Stomach (tissue), 9 donors: Measurements from ENCODE around the gene LAMC1. TPM values are rescaled to one million over a fixed set of nuclear protein-coding genes. Genes with fewer than 3 reads are reported as not detected.

ENCODE experiments used
- DNase-seq, 2 donors: peaks; one replicate each; pipeline versions ENCODE4 v3.0.0 to v3.0.0-alpha.2; 2013 to 2019
- H3K27ac ChIP-seq, 5 donors: fragments of 200-600 bp in 4 of 5; sonication (generic) in 4 of 5; one replicate each; pipeline ENCODE4 v1.5.1; 2013 to 2019; ENCODE audit warnings: mild to moderate bottlenecking in 1 of 5, moderate library complexity in 1 of 5
- H3K27me3 ChIP-seq, 3 donors: fragments of 200-600 bp; sonication (generic); one replicate each; pipeline ENCODE4 v1.5.1; 2017 to 2019; ENCODE audit warnings: mixed run types in 1 of 3
- H3K36me3 ChIP-seq, 4 donors: fragments of 200-600 bp; sonication (generic); 1 replicate in 3 of 4; 2 replicates in 1 of 4; pipeline ENCODE4 v1.5.1; 2016 to 2019
- H3K4me1 ChIP-seq, 4 donors: fragments of 200-600 bp; sonication (generic); one replicate each; pipeline ENCODE4 v1.5.1; 2016 to 2019
- H3K4me3 ChIP-seq, 4 donors: fragments of 200-600 bp; sonication (generic) in 3 of 4; one replicate each; pipeline ENCODE4 v1.5.1; 2016 to 2019; ENCODE audit warnings: mild to moderate bottlenecking in 1 of 4
- H3K9me3 ChIP-seq, 4 donors: fragments of 200-600 bp; sonication (generic); one replicate each; pipeline ENCODE4 v1.5.1; 2016 to 2019
- EP300 ChIP-seq: sonication (generic); formaldehyde crosslinking; IDR thresholded peaks from one replicate; pipeline ENCODE4 v1.6.1; 2017; ENCODE audit warnings: antibody characterized with exemption
- POLR2A ChIP-seq, 4 donors: fragments of 450-650 bp; IDR thresholded peaks; one replicate each; pipeline ENCODE4 v1.6.1; 2016; ENCODE audit warnings: antibody characterized with exemption in 4 of 4, control low read depth in 2 of 4, mild to moderate bottlenecking in 1 of 4, moderate library complexity in 1 of 4
- POLR2AphosphoS5 ChIP-seq, 3 donors: sonication (generic); formaldehyde crosslinking; IDR thresholded peaks; one replicate each; pipeline ENCODE4 v1.6.1; 2016; ENCODE audit warnings: antibody characterized with exemption in 3 of 3
- WGBS, 5 donors: extraction: QIAGEN DNeasy Blood & Tissue Kit in 3 of 5; methylation state at CpG; one replicate each; pipeline versions ENCODE4 v1.1.5 to v1.1.7; 2013 to 2018; 5-methylcytosine and 5-hydroxymethylcytosine counted together
- intact Hi-C: fragments of 100-400 bp; cut with DNase I; formaldehyde crosslinking; loops from one replicate; pipeline ENCODE4 v1.15.1; 2023; ENCODE audit warnings: low total_unique reads
- polyA plus RNA-seq, 3 donors: library from polyadenylated mRNA; stranded (reverse); fragments of 200-250 nt; gene quantifications; one replicate each; pipeline ENCODE4 v1.2.3, GENCODE V29; 2013
- total RNA-seq, 5 donors: library from RNA; depleted of rRNA; stranded (reverse); fragments of >200 nt; gene quantifications; one replicate each; pipeline versions ENCODE4 v1.1.0 to v1.2.3, GENCODE V29; 2014 to 2016
- TF ChIP-seq, protein P1 (sequence below), 7 experiments: fragments of 450-650 bp in 4 of 7; fragments of 200-600 bp in 3 of 7; sonication (generic) in 3 of 7; IDR thresholded peaks; one replicate each; pipeline ENCODE4 v1.5.1; 2016 to 2019; ENCODE audit warnings: antibody characterized with exemption in 7 of 7, control low read depth in 2 of 7, mild to moderate bottlenecking in 1 of 7
- donor health status: healthy with polysubstance abuse.
- donor health status: Bipolar disorder and iron deficiency.
- donor health status: healthy.

Gene LAMC1
- total and polyA plus RNA-seq, 8 donors = 11.7 to 355 (median 142) TPM

DNA sequence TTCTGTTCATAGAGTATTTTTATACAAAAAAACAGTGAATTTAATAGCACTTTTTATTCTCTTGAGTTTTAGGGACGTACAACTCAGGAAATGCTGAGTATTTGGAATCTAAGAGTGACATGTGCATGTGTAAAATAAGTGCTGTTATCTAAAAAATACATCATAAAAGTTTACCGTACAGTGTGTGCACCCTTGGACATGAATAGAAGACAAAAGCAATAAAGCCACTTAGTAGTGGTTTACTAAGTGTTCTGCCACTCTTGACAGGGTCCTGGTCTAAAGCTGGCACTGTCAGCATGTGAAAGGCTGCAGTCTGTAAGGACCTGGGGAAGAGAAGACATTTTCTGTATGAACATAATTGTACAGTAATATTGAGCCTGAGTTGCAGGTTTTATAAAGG lies 51.0 kb downstream of the LAMC1 start:
- no peak overlapping the region for H3K4me3 ChIP-seq
- DNase-seq = no peak
- H3K4me1 ChIP-seq = peaks cover 31 to 97% (median 75%) of the 10 kb centered on the region in 4 donors
- H3K27ac ChIP-seq = peak overlapping the region in 1 of 5 donors; percentile 11
- TF ChIP-seq POLR2A (IDR thresholded peaks at IDR 0.05) (no peak), POLR2AphosphoS5 (IDR thresholded peaks at IDR 0.05) (no peak), EP300 (no peak)
- TF ChIP-seq, protein P1, sequence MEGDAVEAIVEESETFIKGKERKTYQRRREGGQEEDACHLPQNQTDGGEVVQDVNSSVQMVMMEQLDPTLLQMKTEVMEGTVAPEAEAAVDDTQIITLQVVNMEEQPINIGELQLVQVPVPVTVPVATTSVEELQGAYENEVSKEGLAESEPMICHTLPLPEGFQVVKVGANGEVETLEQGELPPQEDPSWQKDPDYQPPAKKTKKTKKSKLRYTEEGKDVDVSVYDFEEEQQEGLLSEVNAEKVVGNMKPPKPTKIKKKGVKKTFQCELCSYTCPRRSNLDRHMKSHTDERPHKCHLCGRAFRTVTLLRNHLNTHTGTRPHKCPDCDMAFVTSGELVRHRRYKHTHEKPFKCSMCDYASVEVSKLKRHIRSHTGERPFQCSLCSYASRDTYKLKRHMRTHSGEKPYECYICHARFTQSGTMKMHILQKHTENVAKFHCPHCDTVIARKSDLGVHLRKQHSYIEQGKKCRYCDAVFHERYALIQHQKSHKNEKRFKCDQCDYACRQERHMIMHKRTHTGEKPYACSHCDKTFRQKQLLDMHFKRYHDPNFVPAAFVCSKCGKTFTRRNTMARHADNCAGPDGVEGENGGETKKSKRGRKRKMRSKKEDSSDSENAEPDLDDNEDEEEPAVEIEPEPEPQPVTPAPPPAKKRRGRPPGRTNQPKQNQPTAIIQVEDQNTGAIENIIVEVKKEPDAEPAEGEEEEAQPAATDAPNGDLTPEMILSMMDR (IDR thresholded peaks at IDR 0.05) = no peak
- intact Hi-C loops = no loop called here
- 43 to 59% (median 52%) methylated on average over 2 of the region's 2 CpGs for WGBS, 5 donors
- H3K27me3 ChIP-seq = no peaks in the 10 kb centered on the region
- H3K9me3 ChIP-seq = no peaks in the 10 kb centered on the region
- no peaks in the 10 kb centered on the region for H3K36me3 ChIP-seq

DNA sequence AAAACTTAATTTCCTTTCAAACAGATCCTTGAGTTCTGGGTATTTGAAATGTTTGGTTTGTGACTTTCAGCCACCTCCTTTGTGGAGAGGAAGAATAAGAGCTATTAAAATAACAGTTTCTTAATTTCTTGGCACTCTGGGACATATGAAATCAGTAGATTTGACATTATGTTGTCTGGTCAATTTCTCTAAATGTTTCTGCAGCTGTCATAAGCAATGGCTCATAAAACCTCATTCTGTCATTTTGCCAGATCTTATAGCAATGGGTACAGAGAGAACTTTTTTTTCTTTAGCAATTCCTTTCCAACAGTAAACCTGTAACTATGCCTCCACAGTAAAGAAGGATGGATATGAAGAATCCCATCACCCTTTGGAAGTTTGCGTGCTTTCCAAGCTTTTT lies 52.6 kb downstream of the LAMC1 start:
- H3K4me1 ChIP-seq = peaks cover 31 to 96% (median 75%) of the 10 kb centered on the region in 4 donors
- no peak for DNase-seq
- 55 to 92% (median 78%) methylated on average over 1 of the region's 1 CpG for WGBS, 5 donors
- TF ChIP-seq, protein P1 (IDR thresholded peaks at IDR 0.05) = no peak
- TF ChIP-seq POLR2A (IDR thresholded peaks at IDR 0.05) (no peak), EP300 (no peak), POLR2AphosphoS5 (IDR thresholded peaks at IDR 0.05) (no peak)
- H3K27ac ChIP-seq = peak overlapping the region in 1 of 5 donors; percentile 36
- H3K36me3 ChIP-seq = no peaks in the 10 kb centered on the region
- no peaks in the 10 kb centered on the region for H3K9me3 ChIP-seq
- intact Hi-C loops = no loop called here
- no peaks in the 10 kb centered on the region for H3K27me3 ChIP-seq
- no peak overlapping the region for H3K4me3 ChIP-seq

- DNase-seq = no peak
- no peak overlapping the region for H3K4me3 ChIP-seq
- TF ChIP-seq EP300 (no peak), POLR2A (IDR thresholded peaks at IDR 0.05) (no peak), POLR2AphosphoS5 (IDR thresholded peaks at IDR 0.05) (no peak)
- TF ChIP-seq, protein P1 (IDR thresholded peaks at IDR 0.05) = no peak
- 28 to 61% (median 48%) methylated on average over 1 of the region's 1 CpG for WGBS, 5 donors
- no peak overlapping the region for H3K27ac ChIP-seq
- peaks cover 19 to 94% (median 68%) of the 10 kb centered on the region in 4 donors for H3K4me1 ChIP-seq
- intact Hi-C loops = no loop called here
- no peaks in the 10 kb centered on the region for H3K27me3 ChIP-seq
- no peaks in the 10 kb centered on the region for H3K36me3 ChIP-seq
- H3K9me3 ChIP-seq = no peaks in the 10 kb centered on the region
These were observed 53.9 kb downstream of the LAMC1 start for GRCh38 chr1:183077097-183077496.

DNA sequence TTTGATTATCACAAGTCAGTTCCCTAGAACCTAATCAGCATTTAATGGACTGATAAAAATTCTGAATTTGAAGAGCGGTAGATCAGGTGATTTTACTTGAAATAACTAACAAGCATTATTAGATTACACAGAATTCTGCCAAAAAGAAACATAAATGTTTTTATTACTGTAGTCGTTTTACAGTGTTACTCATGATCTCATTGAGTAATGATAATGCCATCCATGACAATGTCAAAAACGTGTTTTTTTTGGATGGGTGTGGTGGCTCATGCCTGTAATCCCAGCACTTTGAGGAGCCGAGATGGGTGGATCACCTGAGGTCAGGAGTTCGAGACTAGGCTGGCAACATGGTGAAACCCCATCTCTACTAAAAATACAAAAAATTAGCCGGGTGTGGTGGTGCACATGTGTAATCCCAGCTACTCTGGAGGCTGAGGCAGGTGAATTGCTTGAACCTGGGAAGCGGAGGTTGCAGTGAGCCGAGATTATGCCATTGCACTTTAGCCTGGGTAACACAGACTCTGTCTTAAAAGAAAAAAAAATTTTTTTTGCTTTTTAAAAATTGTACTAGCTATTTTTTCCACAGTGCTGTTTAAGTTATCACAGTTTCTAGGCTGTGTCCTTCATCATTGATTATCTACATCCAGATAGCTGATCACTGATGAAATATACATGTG lies 56.6 kb downstream of the LAMC1 start:
- Histone ChIP-seq H3K4me3 (no peak overlapping the region), H3K27ac (peak overlapping the region in 1 of 5 donors; percentile 27), H3K4me1 (peaks cover 4 to 67% (median 47%) of the 10 kb centered on the region in 4 donors), H3K27me3 (no peaks in the 10 kb centered on the region), H3K36me3 (no peaks in the 10 kb centered on the region), H3K9me3 (no peaks in the 10 kb centered on the region)
- intact Hi-C loops = no loop called here
- no peak for TF ChIP-seq POLR2AphosphoS5 (IDR thresholded peaks at IDR 0.05)
- TF ChIP-seq, protein P1 (IDR thresholded peaks at IDR 0.05) = no peak
- 64 to 80% (median 74%) methylated on average over 8 of the region's 8 CpGs for WGBS, 5 donors
- DNase-seq = no peak
